Measurements from ENCODE around the gene MRPS34.

The MRPS34 gene

DNA sequence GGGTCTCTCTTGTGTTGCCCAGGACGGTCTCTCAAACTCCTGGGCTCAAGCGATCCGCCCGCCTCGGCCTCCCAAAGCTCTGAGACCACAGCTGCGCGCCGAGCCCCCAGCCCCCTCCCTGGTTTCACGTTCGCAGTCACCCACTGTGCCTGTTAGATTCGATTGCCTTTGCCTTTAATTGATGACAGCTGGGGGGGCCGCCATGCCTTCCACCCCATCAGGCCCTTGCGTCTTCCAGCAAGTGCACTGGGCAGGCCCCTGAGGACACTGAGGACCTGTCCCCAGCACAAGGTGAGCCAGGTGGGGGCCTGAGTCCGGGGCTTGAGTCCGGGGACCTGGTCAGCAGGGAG is 17.3 kb upstream of the MRPS34 start:
- Histone ChIP-seq H4K8ac (ENCODE audit: low read depth, low read length) (no peak overlapping the region), H3K4me1 (ENCODE audit: control insufficient read depth, low read depth, low read length) (no peaks in the 10 kb centered on the region), H3K79me2 (ENCODE audit: control insufficient read depth, insufficient read depth, low read length) (peaks cover 10% of the 10 kb centered on the region), H3K4ac (ENCODE audit: low read depth, low read length) (no peak overlapping the region), H3K23ac (ENCODE audit: low read length) (no peak overlapping the region), H4K5ac (ENCODE audit: low read length) (no peak overlapping the region), H3K27me3 (ENCODE audit: insufficient read depth, low read length, poor library complexity) (no peaks in the 10 kb centered on the region), H3K4me3 (ENCODE audit: low read length) (no peak overlapping the region), H2BK15ac (replicated peaks; ENCODE audit: low read depth) (no peak overlapping the region), H3K36me3 (ENCODE audit: control insufficient read depth, insufficient read depth, low read length) (peaks cover 2% of the 10 kb centered on the region), H2AK5ac (ENCODE audit: low read length) (no peak overlapping the region), H3K9ac (ENCODE audit: low read length) (no peak overlapping the region), H3K4me2 (ENCODE audit: low read length) (no peak overlapping the region), H3K79me1 (ENCODE audit: low read length) (peaks cover 8% of the 10 kb centered on the region), H3K27ac (ENCODE audit: low read depth, low read length) (no peak overlapping the region), H2BK5ac (ENCODE audit: low read length) (no peak overlapping the region), H3K18ac (ENCODE audit: low read length) (no peak overlapping the region), H3K56ac (ENCODE audit: low read length) (no peak overlapping the region), H2BK120ac (ENCODE audit: low read depth, low read length) (no peak overlapping the region)
- DNase-seq: no peak
- WGBS (ENCODE audit: extremely low coverage, insufficient coverage, low lambda C conversion rate): no CpG with 5 or more reads among the region's 15 CpGs

DNA sequence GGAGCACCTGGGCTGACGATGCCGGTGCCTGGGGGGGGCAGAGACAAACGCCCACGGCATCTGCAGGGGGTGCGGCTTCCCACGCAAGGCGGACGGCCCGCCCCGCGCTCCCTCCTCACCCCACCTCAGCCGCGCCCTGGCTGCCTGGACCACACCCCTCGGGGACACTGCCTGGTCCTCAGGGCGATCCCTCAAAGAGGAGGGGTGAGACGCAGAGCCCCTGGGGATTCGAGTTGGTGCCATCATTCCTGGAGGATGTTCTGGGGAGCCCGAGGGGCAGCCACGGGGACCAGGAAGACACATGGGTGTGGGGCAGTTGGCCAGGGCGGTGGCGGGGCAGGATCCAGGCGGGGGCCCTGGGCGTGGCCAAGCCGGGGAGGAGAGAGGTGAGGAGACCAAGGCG is 16.7 kb upstream of the MRPS34 start:
- no peak overlapping the region for H3K9ac ChIP-seq (ENCODE audit: low read length)
- no peak overlapping the region for H3K56ac ChIP-seq (ENCODE audit: low read length)
- peaks cover 13% of the 10 kb centered on the region for H3K79me2 ChIP-seq (ENCODE audit: control insufficient read depth, insufficient read depth, low read length)
- H3K4me3 ChIP-seq (ENCODE audit: low read length): no peak overlapping the region
- no peak for DNase-seq
- H3K79me1 ChIP-seq (ENCODE audit: low read length): peaks cover 11% of the 10 kb centered on the region
- no peak overlapping the region for H2BK120ac ChIP-seq (ENCODE audit: low read depth, low read length)
- H3K4ac ChIP-seq (ENCODE audit: low read depth, low read length): no peak overlapping the region
- H3K27me3 ChIP-seq (ENCODE audit: insufficient read depth, low read length, poor library complexity): no peaks in the 10 kb centered on the region
- H4K5ac ChIP-seq (ENCODE audit: low read length): no peak overlapping the region
- H2AK5ac ChIP-seq (ENCODE audit: low read length): no peak overlapping the region
- WGBS (ENCODE audit: extremely low coverage, insufficient coverage, low lambda C conversion rate): no CpG with 5 or more reads among the region's 25 CpGs
- no peak overlapping the region for H2BK15ac ChIP-seq (replicated peaks; ENCODE audit: low read depth)
- H4K8ac ChIP-seq (ENCODE audit: low read depth, low read length): no peak overlapping the region
- no peaks in the 10 kb centered on the region for H3K4me1 ChIP-seq (ENCODE audit: control insufficient read depth, low read depth, low read length)
- H2BK5ac ChIP-seq (ENCODE audit: low read length): no peak overlapping the region
- H3K4me2 ChIP-seq (ENCODE audit: low read length): no peak overlapping the region
- H3K27ac ChIP-seq (ENCODE audit: low read depth, low read length): no peak overlapping the region
- no peak overlapping the region for H3K18ac ChIP-seq (ENCODE audit: low read length)
- H3K36me3 ChIP-seq (ENCODE audit: control insufficient read depth, insufficient read depth, low read length): peaks cover 2% of the 10 kb centered on the region
- no peak overlapping the region for H3K23ac ChIP-seq (ENCODE audit: low read length)

DNA sequence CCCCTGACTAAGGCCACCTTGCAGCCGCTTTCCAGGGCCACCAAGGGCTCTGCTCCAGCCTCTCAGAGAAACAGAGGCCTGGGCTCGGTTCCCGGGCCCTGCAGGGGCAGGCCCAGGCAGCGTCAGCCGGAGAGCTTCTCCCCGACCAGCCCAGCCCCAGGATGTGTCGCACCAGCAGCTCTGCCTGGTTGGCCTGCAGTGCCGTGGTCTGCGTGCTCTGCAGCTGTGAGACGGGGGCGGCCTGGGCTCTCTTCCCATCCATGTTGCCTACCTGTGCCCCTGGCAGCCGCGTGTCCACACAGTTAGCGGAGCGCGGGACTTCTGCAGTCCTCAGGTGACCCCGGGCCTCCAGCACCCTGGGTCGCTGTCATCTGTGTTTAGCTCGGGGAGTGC is 15.8 kb upstream of the MRPS34 start:
- Histone ChIP-seq H4K8ac (ENCODE audit: low read depth, low read length) (no peak overlapping the region), H3K9ac (ENCODE audit: low read length) (no peak overlapping the region), H2BK120ac (ENCODE audit: low read depth, low read length) (no peak overlapping the region), H3K4ac (ENCODE audit: low read depth, low read length) (no peak overlapping the region), H3K23ac (ENCODE audit: low read length) (no peak overlapping the region), H3K79me2 (ENCODE audit: control insufficient read depth, insufficient read depth, low read length) (peaks cover 19% of the 10 kb centered on the region), H3K4me3 (ENCODE audit: low read length) (no peak overlapping the region), H3K4me2 (ENCODE audit: low read length) (no peak overlapping the region), H4K5ac (ENCODE audit: low read length) (no peak overlapping the region), H3K4me1 (ENCODE audit: control insufficient read depth, low read depth, low read length) (no peaks in the 10 kb centered on the region), H2AK5ac (ENCODE audit: low read length) (no peak overlapping the region), H3K36me3 (ENCODE audit: control insufficient read depth, insufficient read depth, low read length) (peaks cover 2% of the 10 kb centered on the region), H3K79me1 (ENCODE audit: low read length) (peaks cover 11% of the 10 kb centered on the region), H2BK5ac (ENCODE audit: low read length) (no peak overlapping the region), H3K27ac (ENCODE audit: low read depth, low read length) (no peak overlapping the region), H3K56ac (ENCODE audit: low read length) (no peak overlapping the region), H3K27me3 (ENCODE audit: insufficient read depth, low read length, poor library complexity) (no peaks in the 10 kb centered on the region), H3K18ac (ENCODE audit: low read length) (no peak overlapping the region), H2BK15ac (replicated peaks; ENCODE audit: low read depth) (no peak overlapping the region)
- no CpG with 5 or more reads among the region's 19 CpGs for WGBS (ENCODE audit: extremely low coverage, insufficient coverage, low lambda C conversion rate)
- no peak for DNase-seq

DNA sequence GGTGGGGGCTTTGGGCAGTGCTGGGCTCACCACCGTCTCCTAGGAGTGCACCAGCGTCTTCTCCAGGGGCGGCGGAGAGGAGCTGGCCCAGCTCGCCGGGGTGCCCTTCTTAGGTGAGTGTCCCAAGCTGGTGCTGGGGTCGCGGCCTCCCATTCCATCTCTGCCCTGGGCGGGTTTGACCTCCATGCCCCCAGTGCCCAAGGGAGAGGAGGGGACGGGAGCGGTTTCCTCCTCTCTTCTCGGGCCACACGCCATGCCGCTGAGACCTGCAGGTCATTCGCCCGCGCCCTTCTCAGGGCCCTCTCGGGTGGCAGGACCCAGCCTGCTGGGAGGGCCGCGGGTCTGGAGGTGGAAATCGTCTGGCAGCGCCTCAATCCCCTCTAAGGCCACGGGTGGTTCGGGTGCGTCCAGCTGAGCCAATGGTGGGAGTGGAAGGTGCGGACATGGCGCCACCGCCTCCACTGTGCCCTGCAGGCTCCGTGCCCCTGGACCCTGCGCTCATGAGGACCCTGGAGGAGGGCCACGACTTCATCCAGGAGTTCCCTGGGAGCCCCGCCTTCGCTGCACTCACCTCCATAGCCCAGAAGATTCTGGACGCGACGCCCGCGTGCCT is 15.3 kb upstream of the MRPS34 start:
- no peaks in the 10 kb centered on the region for H3K27me3 ChIP-seq (ENCODE audit: insufficient read depth, low read length, poor library complexity)
- no peak overlapping the region for H3K23ac ChIP-seq (ENCODE audit: low read length)
- H3K4ac ChIP-seq (ENCODE audit: low read depth, low read length): no peak overlapping the region
- no peak overlapping the region for H4K5ac ChIP-seq (ENCODE audit: low read length)
- no peak overlapping the region for H2AK5ac ChIP-seq (ENCODE audit: low read length)
- peaks cover 2% of the 10 kb centered on the region for H3K36me3 ChIP-seq (ENCODE audit: control insufficient read depth, insufficient read depth, low read length)
- H3K4me2 ChIP-seq (ENCODE audit: low read length): no peak overlapping the region
- no peak overlapping the region for H3K18ac ChIP-seq (ENCODE audit: low read length)
- DNase-seq: no peak
- no peak overlapping the region for H3K56ac ChIP-seq (ENCODE audit: low read length)
- peaks cover 22% of the 10 kb centered on the region for H3K79me2 ChIP-seq (ENCODE audit: control insufficient read depth, insufficient read depth, low read length)
- H3K4me3 ChIP-seq (ENCODE audit: low read length): no peak overlapping the region
- no CpG with 5 or more reads among the region's 38 CpGs for WGBS (ENCODE audit: extremely low coverage, insufficient coverage, low lambda C conversion rate)
- H2BK120ac ChIP-seq (ENCODE audit: low read depth, low read length): no peak overlapping the region
- no peak overlapping the region for H4K8ac ChIP-seq (ENCODE audit: low read depth, low read length)
- H2BK5ac ChIP-seq (ENCODE audit: low read length): no peak overlapping the region
- H3K79me1 ChIP-seq (ENCODE audit: low read length): peaks cover 13% of the 10 kb centered on the region
- no peak overlapping the region for H2BK15ac ChIP-seq (replicated peaks; ENCODE audit: low read depth)
- no peak overlapping the region for H3K27ac ChIP-seq (ENCODE audit: low read depth, low read length)
- H3K9ac ChIP-seq (ENCODE audit: low read length): no peak overlapping the region
- no peaks in the 10 kb centered on the region for H3K4me1 ChIP-seq (ENCODE audit: control insufficient read depth, low read depth, low read length)

DNA sequence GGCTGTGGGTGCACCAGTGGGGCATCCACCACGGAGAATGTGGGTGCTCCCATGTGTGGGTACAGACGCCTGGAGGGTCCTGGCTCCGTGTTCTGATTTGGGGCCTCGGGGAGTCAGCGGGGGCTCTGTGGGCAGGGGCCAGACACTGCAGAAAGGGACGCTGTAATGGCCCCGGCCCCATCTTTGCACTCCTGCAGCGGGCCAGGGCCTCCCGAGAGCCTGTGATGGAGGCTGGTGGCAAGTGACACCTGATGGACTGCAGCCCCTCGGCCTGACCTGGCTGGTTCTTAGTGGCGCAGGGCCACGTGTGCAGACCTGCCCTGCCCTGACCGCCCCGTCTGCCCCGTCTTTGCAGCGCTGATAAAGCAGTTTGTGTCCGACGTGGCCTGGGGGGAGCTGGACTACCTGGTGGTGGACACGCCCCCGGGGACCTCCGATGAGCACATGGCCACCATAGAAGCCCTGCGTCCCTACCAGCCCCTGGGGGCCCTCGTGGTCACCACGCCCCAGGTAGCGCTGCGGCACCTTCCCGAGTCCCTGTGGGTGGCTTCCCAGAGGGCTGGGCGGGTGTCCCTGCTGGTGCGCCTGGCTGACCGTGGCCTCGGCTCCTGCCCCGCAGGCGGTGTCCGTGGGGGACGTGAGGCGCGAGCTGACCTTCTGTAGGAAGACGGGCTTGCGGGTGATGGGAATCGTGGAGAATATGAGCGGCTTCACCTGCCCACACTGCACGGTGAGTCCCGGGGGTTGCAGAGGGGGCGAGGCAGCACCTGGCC is 14.6 kb upstream of the MRPS34 start:
- no peak for DNase-seq
- Histone ChIP-seq H3K4me3 (ENCODE audit: low read length) (no peak overlapping the region), H3K79me2 (ENCODE audit: control insufficient read depth, insufficient read depth, low read length) (peaks cover 22% of the 10 kb centered on the region), H3K79me1 (ENCODE audit: low read length) (peaks cover 13% of the 10 kb centered on the region), H3K23ac (ENCODE audit: low read length) (no peak overlapping the region), H2BK15ac (replicated peaks; ENCODE audit: low read depth) (no peak overlapping the region), H3K18ac (ENCODE audit: low read length) (no peak overlapping the region), H3K36me3 (ENCODE audit: control insufficient read depth, insufficient read depth, low read length) (peaks cover 2% of the 10 kb centered on the region), H3K9ac (ENCODE audit: low read length) (no peak overlapping the region), H3K27me3 (ENCODE audit: insufficient read depth, low read length, poor library complexity) (no peaks in the 10 kb centered on the region), H3K4me2 (ENCODE audit: low read length) (no peak overlapping the region), H4K5ac (ENCODE audit: low read length) (no peak overlapping the region), H3K4ac (ENCODE audit: low read depth, low read length) (no peak overlapping the region), H2BK5ac (ENCODE audit: low read length) (no peak overlapping the region), H4K8ac (ENCODE audit: low read depth, low read length) (no peak overlapping the region), H3K4me1 (ENCODE audit: control insufficient read depth, low read depth, low read length) (no peaks in the 10 kb centered on the region), H2AK5ac (ENCODE audit: low read length) (no peak overlapping the region), H3K56ac (ENCODE audit: low read length) (no peak overlapping the region), H3K27ac (ENCODE audit: low read depth, low read length) (no peak overlapping the region), H2BK120ac (ENCODE audit: low read depth, low read length) (no peak overlapping the region)
- WGBS (ENCODE audit: extremely low coverage, insufficient coverage, low lambda C conversion rate): no CpG with 5 or more reads among the region's 44 CpGs

DNA sequence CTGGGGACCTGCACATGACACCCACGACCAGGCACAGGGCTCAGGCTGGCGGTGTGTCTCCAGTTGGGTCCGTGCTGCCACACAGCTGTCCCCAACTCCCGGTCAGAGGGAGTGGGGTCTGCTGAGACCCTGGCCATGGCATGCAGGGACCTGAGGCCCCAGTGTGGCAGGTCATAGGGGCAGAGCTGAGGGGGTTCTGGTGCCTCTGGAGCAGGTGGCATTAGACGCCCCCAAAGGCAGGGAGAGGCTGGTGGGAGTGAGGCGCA is 14.1 kb upstream of the MRPS34 start:
- H2AK5ac ChIP-seq (ENCODE audit: low read length): no peak overlapping the region
- H3K4me2 ChIP-seq (ENCODE audit: low read length): no peak overlapping the region
- H4K5ac ChIP-seq (ENCODE audit: low read length): no peak overlapping the region
- H3K4me1 ChIP-seq (ENCODE audit: control insufficient read depth, low read depth, low read length): no peaks in the 10 kb centered on the region
- H3K18ac ChIP-seq (ENCODE audit: low read length): no peak overlapping the region
- no peak overlapping the region for H2BK5ac ChIP-seq (ENCODE audit: low read length)
- no peak overlapping the region for H2BK15ac ChIP-seq (replicated peaks; ENCODE audit: low read depth)
- H3K27ac ChIP-seq (ENCODE audit: low read depth, low read length): no peak overlapping the region
- peaks cover 22% of the 10 kb centered on the region for H3K79me2 ChIP-seq (ENCODE audit: control insufficient read depth, insufficient read depth, low read length)
- no peak overlapping the region for H3K56ac ChIP-seq (ENCODE audit: low read length)
- H3K23ac ChIP-seq (ENCODE audit: low read length): no peak overlapping the region
- WGBS (ENCODE audit: extremely low coverage, insufficient coverage, low lambda C conversion rate): no CpG with 5 or more reads among the region's 6 CpGs
- no peak overlapping the region for H2BK120ac ChIP-seq (ENCODE audit: low read depth, low read length)
- no peak overlapping the region for H3K4ac ChIP-seq (ENCODE audit: low read depth, low read length)
- DNase-seq: no peak
- H3K36me3 ChIP-seq (ENCODE audit: control insufficient read depth, insufficient read depth, low read length): peaks cover 2% of the 10 kb centered on the region
- no peaks in the 10 kb centered on the region for H3K27me3 ChIP-seq (ENCODE audit: insufficient read depth, low read length, poor library complexity)
- H4K8ac ChIP-seq (ENCODE audit: low read depth, low read length): no peak overlapping the region
- H3K9ac ChIP-seq (ENCODE audit: low read length): no peak overlapping the region
- H3K79me1 ChIP-seq (ENCODE audit: low read length): peaks cover 13% of the 10 kb centered on the region
- no peak overlapping the region for H3K4me3 ChIP-seq (ENCODE audit: low read length)
